HEK293 (cell line): ENCODE results near the gene HERC2.

Experiments
- ZNF19 ChIP-seq: fragments of 450-650 bp; formaldehyde crosslinking; IDR thresholded peaks from 2 replicates; pipeline ENCODE4; 2016; ENCODE audit warnings: missing biosample characterization, missing genetic modification characterization, low read depth
- ZNF530 ChIP-seq: fragments of 450-650 bp; formaldehyde crosslinking; IDR thresholded peaks from 2 replicates; pipeline ENCODE4 v1.5.1; 2016; ENCODE audit warnings: low read depth, missing biosample characterization, missing genetic modification characterization

GRCh38 chr15:28107111-28107903, 214.7 kb downstream of the HERC2 start:
- TF ChIP-seq ZNF530 (tag by site-specific recombination): no peak
- TF ChIP-seq ZNF19: no peak
